Measurements from ENCODE around the gene CHST6.

DNA sequence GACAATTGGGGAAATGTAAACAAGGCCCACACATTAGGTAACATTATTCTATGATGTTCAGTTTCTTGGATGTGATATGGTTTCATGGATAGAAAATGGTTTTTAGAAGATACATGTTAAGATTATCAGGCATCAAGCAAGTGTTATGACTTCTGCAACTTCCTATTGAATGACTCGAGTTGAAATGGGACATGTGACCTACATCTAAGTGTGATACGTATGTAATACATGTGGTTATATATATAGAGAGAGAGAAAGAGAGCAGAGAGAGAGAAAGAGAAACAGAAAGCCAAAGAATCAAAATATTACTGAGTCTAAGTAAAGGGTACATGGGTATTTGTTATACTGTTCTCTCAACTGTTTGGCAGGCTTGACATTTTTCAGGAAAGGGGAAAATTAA lies 32.4 kb downstream of the CHST6 start:
- TF ChIP-seq EZH2 (IDR thresholded peaks at IDR 0.05; ENCODE audit: borderline replicate concordance, low read depth, low read length, severe bottlenecking): no peak
- TF ChIP-seq, protein P1, sequence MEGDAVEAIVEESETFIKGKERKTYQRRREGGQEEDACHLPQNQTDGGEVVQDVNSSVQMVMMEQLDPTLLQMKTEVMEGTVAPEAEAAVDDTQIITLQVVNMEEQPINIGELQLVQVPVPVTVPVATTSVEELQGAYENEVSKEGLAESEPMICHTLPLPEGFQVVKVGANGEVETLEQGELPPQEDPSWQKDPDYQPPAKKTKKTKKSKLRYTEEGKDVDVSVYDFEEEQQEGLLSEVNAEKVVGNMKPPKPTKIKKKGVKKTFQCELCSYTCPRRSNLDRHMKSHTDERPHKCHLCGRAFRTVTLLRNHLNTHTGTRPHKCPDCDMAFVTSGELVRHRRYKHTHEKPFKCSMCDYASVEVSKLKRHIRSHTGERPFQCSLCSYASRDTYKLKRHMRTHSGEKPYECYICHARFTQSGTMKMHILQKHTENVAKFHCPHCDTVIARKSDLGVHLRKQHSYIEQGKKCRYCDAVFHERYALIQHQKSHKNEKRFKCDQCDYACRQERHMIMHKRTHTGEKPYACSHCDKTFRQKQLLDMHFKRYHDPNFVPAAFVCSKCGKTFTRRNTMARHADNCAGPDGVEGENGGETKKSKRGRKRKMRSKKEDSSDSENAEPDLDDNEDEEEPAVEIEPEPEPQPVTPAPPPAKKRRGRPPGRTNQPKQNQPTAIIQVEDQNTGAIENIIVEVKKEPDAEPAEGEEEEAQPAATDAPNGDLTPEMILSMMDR (IDR thresholded peaks at IDR 0.05; ENCODE audit: borderline replicate concordance, extremely low read depth, low read length, poor library complexity, severe bottlenecking): no peak

Measured in DND-41 (cell line).